Chondrocyte (in vitro differentiated cells): Measurements from ENCODE around the gene ARHGAP26. TPM values are rescaled to one million over a fixed set of nuclear protein-coding genes. Genes with fewer than 3 reads are reported as not detected.

Experiments used
- DNase-seq: peaks from one replicate; pipeline ENCODE4 v3.0.0; 2021; ENCODE audit warnings: mixed read lengths, low spot score
- H3K27ac Mint-ChIP-seq: one replicate; pipeline ENCODE4 v1.8.0; 2021; ENCODE audit warnings: mild to moderate bottlenecking, moderate library complexity, mixed read lengths; ENCODE audit not compliant: unreplicated experiment
- H3K27me3 Mint-ChIP-seq: 2 replicates; pipeline ENCODE4 v1.8.0; 2021; ENCODE audit warnings: low read depth, mixed read lengths
- H3K36me3 Mint-ChIP-seq: 2 replicates; pipeline ENCODE4 v1.8.0; 2021; ENCODE audit warnings: low read depth, mixed read lengths
- H3K4me1 Mint-ChIP-seq: 2 replicates; pipeline ENCODE4 v1.8.0; 2021; ENCODE audit warnings: low read depth, mild to moderate bottlenecking, mixed read lengths
- H3K4me3 Mint-ChIP-seq: one replicate; pipeline ENCODE4 v1.8.0; 2021; ENCODE audit warnings: mild to moderate bottlenecking, moderate library complexity, mixed read lengths; ENCODE audit not compliant: unreplicated experiment
- H3K9me3 Mint-ChIP-seq: 2 replicates; pipeline ENCODE4 v1.8.0; 2021; ENCODE audit warnings: low read depth, mixed read lengths
- CTCF ChIP-seq: fragments of 200-600 bp; sonication (generic); IDR thresholded peaks from 2 replicates; pipeline ENCODE4 v1.5.0; 2021; ENCODE audit warnings: antibody characterized with exemption, mild to moderate bottlenecking, moderate library complexity
- total RNA-seq: library from RNA; stranded (reverse); gene quantifications from 3 replicates; pipeline ENCODE4 v1.2.1, GENCODE V29; 2021

ARHGAP26 gene
- total RNA-seq, 1 donor from 2014 or later: 16.4 TPM

- Mint-ChIP-seq H3K27me3 (no peaks in the 10 kb centered on the region), H3K36me3 (peaks cover 1% of the 10 kb centered on the region), H3K4me1 (peaks cover 13% of the 10 kb centered on the region), H3K27ac (no peak overlapping the region), H3K9me3 (no peaks in the 10 kb centered on the region), H3K4me3 (no peak overlapping the region)
- TF ChIP-seq CTCF: no peak
- DNase-seq: no peak
Observed at GRCh38 chr5:143119881-143120341, 349.7 kb downstream of the ARHGAP26 start.

GRCh38 chr5:143120460-143121134 is 350.4 kb downstream of the ARHGAP26 start:
- Mint-ChIP-seq H3K36me3 (peaks cover 1% of the 10 kb centered on the region), H3K4me1 (peaks cover 13% of the 10 kb centered on the region), H3K4me3 (no peak overlapping the region), H3K27me3 (no peaks in the 10 kb centered on the region), H3K9me3 (no peaks in the 10 kb centered on the region), H3K27ac (no peak overlapping the region)
- no peak for DNase-seq
- TF ChIP-seq CTCF: no peak

GRCh38 chr5:143121135-143121475 is 350.9 kb downstream of the ARHGAP26 start:
- Mint-ChIP-seq H3K36me3 (peaks cover 1% of the 10 kb centered on the region), H3K4me1 (peaks cover 14% of the 10 kb centered on the region), H3K27me3 (no peaks in the 10 kb centered on the region), H3K27ac (no peak overlapping the region), H3K9me3 (no peaks in the 10 kb centered on the region), H3K4me3 (no peak overlapping the region)
- TF ChIP-seq CTCF: no peak
- DNase-seq: no peak

- Mint-ChIP-seq H3K9me3 (no peaks in the 10 kb centered on the region), H3K27ac (no peak overlapping the region)
- no peak for TF ChIP-seq CTCF
Observed at GRCh38 chr5:143124593-143124992, 354.4 kb downstream of the ARHGAP26 start.

GRCh38 chr5:143126174-143127019 is 356.2 kb downstream of the ARHGAP26 start:
- H3K27ac Mint-ChIP-seq: no peak overlapping the region
- DNase-seq: no peak

More at GRCh38 chr5:143124593-143124992, 354.4 kb downstream of the ARHGAP26 start:
- Mint-ChIP-seq H3K27me3 (no peaks in the 10 kb centered on the region), H3K4me3 (no peak overlapping the region), H3K36me3 (peaks cover 1% of the 10 kb centered on the region), H3K4me1 (peaks cover 13% of the 10 kb centered on the region)
- DNase-seq: no peak

More at GRCh38 chr5:143126174-143127019, 356.2 kb downstream of the ARHGAP26 start:
- no peaks in the 10 kb centered on the region for H3K27me3 Mint-ChIP-seq
- no peaks in the 10 kb centered on the region for H3K9me3 Mint-ChIP-seq
- no peaks in the 10 kb centered on the region for H3K36me3 Mint-ChIP-seq
- H3K4me3 Mint-ChIP-seq: no peak overlapping the region
- no peak for TF ChIP-seq CTCF
- peaks cover 8% of the 10 kb centered on the region for H3K4me1 Mint-ChIP-seq
